Testis (tissue), 2 donors: Measurements from ENCODE around the gene CEP350.

Experiments
- POLR2A ChIP-seq: fragments of 450-650 bp; IDR thresholded peaks from one replicate; pipeline ENCODE4 v1.6.1; 2017; ENCODE audit warnings: antibody characterized with exemption, mild to moderate bottlenecking, moderate library complexity
- TF ChIP-seq, protein P1 (sequence below), 3 experiments: fragments of 450-650 bp in 2 of 3; fragments of 200-600 bp in 1 of 3; sonication (generic) in 1 of 3; IDR thresholded peaks; one replicate each; pipeline ENCODE4 v1.5.1; 2016 to 2019; ENCODE audit warnings: antibody characterized with exemption in 3 of 3, mild to moderate bottlenecking in 2 of 3, moderate library complexity in 1 of 3

DNA sequence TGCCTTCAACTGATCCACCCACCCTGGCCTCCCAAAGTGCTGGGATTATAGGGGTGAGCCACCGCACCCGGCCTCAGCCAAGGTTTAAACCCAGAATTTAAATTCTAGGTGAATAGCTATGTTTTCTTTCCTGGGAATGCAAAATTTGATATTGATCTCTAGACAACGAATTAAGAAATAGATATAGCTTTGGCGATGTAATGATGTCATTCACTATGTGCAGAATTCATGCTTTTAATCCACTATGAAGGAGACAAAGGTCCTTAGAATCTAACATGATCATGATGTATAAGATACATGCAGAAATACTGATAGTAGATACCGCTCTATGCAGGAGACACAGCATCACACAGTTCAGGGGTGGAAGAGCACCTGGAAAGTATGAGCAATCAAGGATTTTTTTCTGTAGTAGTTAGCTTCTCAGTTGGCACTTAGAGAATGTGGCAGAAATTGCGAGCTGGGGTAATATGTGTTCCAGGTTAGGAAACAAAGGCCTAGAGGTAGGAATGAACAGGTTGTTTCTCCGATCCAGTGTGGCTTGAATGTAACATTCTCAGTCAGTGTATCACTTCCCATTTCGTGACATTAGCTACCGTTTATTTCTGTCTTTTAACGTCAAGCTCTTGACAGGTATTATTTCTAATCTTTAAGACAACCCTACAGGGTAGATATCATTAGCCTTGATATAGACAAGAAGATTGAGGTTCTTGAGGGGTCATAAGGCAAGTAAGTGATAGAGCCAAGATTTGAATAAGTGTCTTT lies 3.0 kb upstream of the CEP350 start:
- TF ChIP-seq, protein P1, sequence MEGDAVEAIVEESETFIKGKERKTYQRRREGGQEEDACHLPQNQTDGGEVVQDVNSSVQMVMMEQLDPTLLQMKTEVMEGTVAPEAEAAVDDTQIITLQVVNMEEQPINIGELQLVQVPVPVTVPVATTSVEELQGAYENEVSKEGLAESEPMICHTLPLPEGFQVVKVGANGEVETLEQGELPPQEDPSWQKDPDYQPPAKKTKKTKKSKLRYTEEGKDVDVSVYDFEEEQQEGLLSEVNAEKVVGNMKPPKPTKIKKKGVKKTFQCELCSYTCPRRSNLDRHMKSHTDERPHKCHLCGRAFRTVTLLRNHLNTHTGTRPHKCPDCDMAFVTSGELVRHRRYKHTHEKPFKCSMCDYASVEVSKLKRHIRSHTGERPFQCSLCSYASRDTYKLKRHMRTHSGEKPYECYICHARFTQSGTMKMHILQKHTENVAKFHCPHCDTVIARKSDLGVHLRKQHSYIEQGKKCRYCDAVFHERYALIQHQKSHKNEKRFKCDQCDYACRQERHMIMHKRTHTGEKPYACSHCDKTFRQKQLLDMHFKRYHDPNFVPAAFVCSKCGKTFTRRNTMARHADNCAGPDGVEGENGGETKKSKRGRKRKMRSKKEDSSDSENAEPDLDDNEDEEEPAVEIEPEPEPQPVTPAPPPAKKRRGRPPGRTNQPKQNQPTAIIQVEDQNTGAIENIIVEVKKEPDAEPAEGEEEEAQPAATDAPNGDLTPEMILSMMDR (IDR thresholded peaks at IDR 0.05), result no peak
- TF ChIP-seq POLR2A, result no peak
